ENCODE measurements around the gene NEK9. TPM values are rescaled to one million over a fixed set of nuclear protein-coding genes. Genes with fewer than 3 reads are reported as not detected.

The NEK9 gene
- total RNA-seq, 1 donor from 2014 or later = 37.7 TPM

Small RNAs within 50 kb of the gene (small RNA-seq; reads per million reads assigned to genes)
- gene HIF1AP1 = not detected

Other genes with a start within 250 kb of the NEK9 start
- gene DLST, start 245.1 kb downstream of the NEK9 start, total RNA-seq = 35.6 TPM
- 26.5 TPM for gene RPS6KL1, start 203.8 kb downstream of the NEK9 start, total RNA-seq
- gene PGF, start 171.5 kb downstream of the NEK9 start, total RNA-seq = 2.0 TPM
- gene EIF2B2, start 124.1 kb downstream of the NEK9 start, total RNA-seq = 20.3 TPM
- 65.2 TPM for gene MLH3, start 75.6 kb downstream of the NEK9 start, total RNA-seq
- gene ACYP1, start 63.0 kb downstream of the NEK9 start, total RNA-seq = 16.2 TPM
- 2.8 TPM for gene ZC2HC1C, start 57.4 kb downstream of the NEK9 start, total RNA-seq
- gene TMED10, start 49.6 kb upstream of the NEK9 start, total RNA-seq = 135 TPM
- gene FOS, start 151.8 kb upstream of the NEK9 start, total RNA-seq = 51.2 TPM

Measured in occipital lobe (tissue), 2 donors.